Lower leg skin (tissue), 3 donors: Measurements from ENCODE around the gene SGSH.

Source experiments
- CTCF ChIP-seq, 3 donors: fragments of 450-650 bp; IDR thresholded peaks; one replicate each; pipeline ENCODE4 v1.5.1; 2016; ENCODE audit warnings: antibody characterized with exemption in 3 of 3, mild to moderate bottlenecking in 3 of 3, moderate library complexity in 2 of 3
- POLR2A ChIP-seq, 2 donors: fragments of 450-650 bp; IDR thresholded peaks; one replicate each; pipeline ENCODE4 v1.6.1; 2016 to 2017; ENCODE audit warnings: antibody characterized with exemption in 2 of 2, mild to moderate bottlenecking in 1 of 2, moderate library complexity in 1 of 2

- TF ChIP-seq POLR2A (IDR thresholded peaks at IDR 0.05) (no peak), CTCF (IDR thresholded peaks at IDR 0.05) (no peak)
Measured at GRCh38 chr17:80262291-80262690, 42.2 kb upstream of the SGSH start.
